SK-N-SH treated with all-trans-retinoic acid at 6 μM for 48 hours (cell line): ENCODE data around the gene KIRREL3.

Source experiments
- ATAC-seq: fragments of 200-7000 bp; cut with Tn5 transposase; 3 replicates; pipeline ENCODE4 v1.9.1; 2020; ENCODE audit warnings: mild to moderate bottlenecking, moderate library complexity
- ARNTL ChIP-seq: fragments of 450-650 bp; formaldehyde crosslinking; IDR thresholded peaks from 2 replicates; pipeline ENCODE4 v1.5.0; 2020; ENCODE audit warnings: low read depth, mild to moderate bottlenecking, moderate library complexity, borderline replicate concordance
- BACH2 ChIP-seq: fragments of 250-450 bp; sonication (Bioruptor Pico); IDR thresholded peaks from 2 replicates; pipeline ENCODE4 v1.9.0; 2021; ENCODE audit warnings: mild to moderate bottlenecking, borderline replicate concordance
- CSDC2 ChIP-seq: fragments of 250-450 bp; sonication (Bioruptor Pico); IDR thresholded peaks from 2 replicates; pipeline ENCODE4 v1.5.0; 2020; ENCODE audit warnings: mild to moderate bottlenecking, moderate library complexity
- ESRRG ChIP-seq: fragments of 250-450 bp; sonication (Bioruptor Pico); IDR thresholded peaks from 2 replicates; pipeline ENCODE4 v1.6.1; 2021; ENCODE audit warnings: mild to moderate bottlenecking
- GLIS3 ChIP-seq: fragments of 250-450 bp; sonication (Bioruptor Pico); IDR thresholded peaks from 2 replicates; pipeline ENCODE4 v1.5.0; 2020; ENCODE audit warnings: mild to moderate bottlenecking, moderate library complexity
- ISL1 ChIP-seq: fragments of 250-450 bp; sonication (Bioruptor Pico); IDR thresholded peaks from 2 replicates; pipeline ENCODE4 v2.1.2; 2022; ENCODE audit warnings: mild to moderate bottlenecking, moderate library complexity
- OSR1 ChIP-seq: fragments of 250-450 bp; sonication (Bioruptor Pico); IDR thresholded peaks from 2 replicates; pipeline ENCODE4 v1.8.0; 2022; ENCODE audit warnings: moderate library complexity, mild to moderate bottlenecking, inconsistent platforms
- PPARA ChIP-seq: fragments of 250-450 bp; sonication (Bioruptor Pico); IDR thresholded peaks from 2 replicates; pipeline ENCODE4 v1.5.0; 2020; ENCODE audit warnings: mild to moderate bottlenecking, borderline replicate concordance
- RARB ChIP-seq: fragments of 250-450 bp; sonication (Bioruptor Pico); IDR thresholded peaks from 2 replicates; pipeline ENCODE4 v1.8.0; 2021; ENCODE audit warnings: mild to moderate bottlenecking, moderate library complexity
- SNAI2 ChIP-seq: fragments of 250-450 bp; sonication (Bioruptor Pico); IDR thresholded peaks from 2 replicates; pipeline ENCODE4 v1.5.0; 2020; ENCODE audit warnings: mild to moderate bottlenecking, moderate library complexity
- TCF4 ChIP-seq: fragments of 250-450 bp; sonication (Bioruptor Pico); IDR thresholded peaks from 2 replicates; pipeline ENCODE4 v1.8.0; 2021; ENCODE audit warnings: mild to moderate bottlenecking, moderate library complexity, borderline replicate concordance
- TOX ChIP-seq: fragments of 250-450 bp; sonication (Bioruptor Pico); IDR thresholded peaks from 2 replicates; pipeline ENCODE4 v1.8.0; 2021; ENCODE audit warnings: mild to moderate bottlenecking, moderate library complexity, borderline replicate concordance
- ZC3H10 ChIP-seq: fragments of 250-450 bp; sonication (Bioruptor Pico); IDR thresholded peaks from 2 replicates; pipeline ENCODE4 v1.5.1; 2021; ENCODE audit warnings: mild to moderate bottlenecking, moderate library complexity
- ZFP3 ChIP-seq: fragments of 250-450 bp; sonication (Bioruptor Pico); IDR thresholded peaks from 2 replicates; pipeline ENCODE4 v1.5.0; 2020; ENCODE audit warnings: mild to moderate bottlenecking, moderate library complexity
- ZNF565 ChIP-seq: fragments of 450-650 bp; formaldehyde crosslinking; conservative IDR thresholded peaks from 2 replicates; pipeline ENCODE4 v1.5.0; 2020; ENCODE audit warnings: low read depth, mild to moderate bottlenecking, moderate library complexity
- ZNF70 ChIP-seq: fragments of 450-650 bp; formaldehyde crosslinking; IDR thresholded peaks from 2 replicates; pipeline ENCODE4 v1.5.0; 2020; ENCODE audit warnings: mild to moderate bottlenecking, moderate library complexity
- ZNF8 ChIP-seq: fragments of 450-650 bp; formaldehyde crosslinking; IDR thresholded peaks from 2 replicates; pipeline ENCODE4 v1.5.0; 2020; ENCODE audit warnings: mild to moderate bottlenecking, moderate library complexity
- TF ChIP-seq, protein P1 (sequence below): fragments of 250-450 bp; sonication (Bioruptor Pico); IDR thresholded peaks from 2 replicates; pipeline ENCODE4 v1.5.1; 2021; ENCODE audit warnings: mild to moderate bottlenecking, moderate library complexity
- TF ChIP-seq, protein P2 (sequence below): fragments of 250-450 bp; sonication (Bioruptor Pico); IDR thresholded peaks from 2 replicates; pipeline ENCODE4 v1.8.0; 2021; ENCODE audit warnings: low read depth, mild to moderate bottlenecking, moderate library complexity, borderline replicate concordance
- TF ChIP-seq, protein P3 (sequence below): fragments of 250-450 bp; sonication (Bioruptor Pico); IDR thresholded peaks from 2 replicates; pipeline ENCODE4 v1.8.0; 2020; ENCODE audit warnings: mild to moderate bottlenecking, moderate library complexity, borderline replicate concordance
- TF ChIP-seq, protein P4 (sequence below): fragments of 250-450 bp; sonication (Bioruptor Pico); IDR thresholded peaks from 2 replicates; pipeline ENCODE4 v1.5.0; 2020; ENCODE audit warnings: mild to moderate bottlenecking, moderate library complexity

Gene KIRREL3

DNA sequence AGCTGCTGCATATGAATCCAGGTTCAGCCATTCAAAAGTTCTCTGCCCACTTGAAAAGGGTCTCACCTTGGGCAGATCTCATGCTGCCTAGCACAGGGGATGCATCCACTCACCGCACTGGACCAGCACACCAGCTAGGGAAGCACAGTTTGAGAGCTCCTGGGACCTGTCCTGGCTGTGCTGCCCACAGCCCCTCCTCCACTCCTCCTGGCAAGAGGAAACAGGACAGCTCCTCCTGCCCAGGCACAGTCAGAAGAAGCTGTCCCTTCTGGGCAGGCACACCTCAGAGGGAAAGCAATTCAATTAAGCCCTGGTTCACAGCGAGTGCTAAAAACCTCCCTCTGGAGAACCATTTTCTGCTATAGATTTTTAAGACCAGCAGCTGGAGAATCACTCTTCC lies 498.4 kb downstream of the KIRREL3 start:
- TF ChIP-seq ZNF8 (CRISPR knock-in tag) (no peak), SNAI2 (CRISPR knock-in tag) (no peak), ZNF565 (CRISPR knock-in tag) (no peak), ZNF70 (no peak), BACH2 (no peak), RARB (CRISPR knock-in tag) (no peak), OSR1 (no peak), TOX (CRISPR knock-in tag) (no peak), ISL1 (CRISPR knock-in tag) (no peak), GLIS3 (CRISPR knock-in tag) (no peak), ZFP3 (CRISPR knock-in tag) (no peak), PPARA (no peak), ZC3H10 (CRISPR knock-in tag) (no peak), ESRRG (CRISPR knock-in tag) (no peak)
- TF ChIP-seq, protein P1, sequence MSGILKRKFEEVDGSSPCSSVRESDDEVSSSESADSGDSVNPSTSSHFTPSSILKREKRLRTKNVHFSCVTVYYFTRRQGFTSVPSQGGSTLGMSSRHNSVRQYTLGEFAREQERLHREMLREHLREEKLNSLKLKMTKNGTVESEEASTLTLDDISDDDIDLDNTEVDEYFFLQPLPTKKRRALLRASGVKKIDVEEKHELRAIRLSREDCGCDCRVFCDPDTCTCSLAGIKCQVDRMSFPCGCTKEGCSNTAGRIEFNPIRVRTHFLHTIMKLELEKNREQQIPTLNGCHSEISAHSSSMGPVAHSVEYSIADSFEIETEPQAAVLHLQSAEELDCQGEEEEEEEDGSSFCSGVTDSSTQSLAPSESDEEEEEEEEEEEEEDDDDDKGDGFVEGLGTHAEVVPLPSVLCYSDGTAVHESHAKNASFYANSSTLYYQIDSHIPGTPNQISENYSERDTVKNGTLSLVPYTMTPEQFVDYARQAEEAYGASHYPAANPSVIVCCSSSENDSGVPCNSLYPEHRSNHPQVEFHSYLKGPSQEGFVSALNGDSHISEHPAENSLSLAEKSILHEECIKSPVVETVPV: no peak
- TF ChIP-seq, protein P2, sequence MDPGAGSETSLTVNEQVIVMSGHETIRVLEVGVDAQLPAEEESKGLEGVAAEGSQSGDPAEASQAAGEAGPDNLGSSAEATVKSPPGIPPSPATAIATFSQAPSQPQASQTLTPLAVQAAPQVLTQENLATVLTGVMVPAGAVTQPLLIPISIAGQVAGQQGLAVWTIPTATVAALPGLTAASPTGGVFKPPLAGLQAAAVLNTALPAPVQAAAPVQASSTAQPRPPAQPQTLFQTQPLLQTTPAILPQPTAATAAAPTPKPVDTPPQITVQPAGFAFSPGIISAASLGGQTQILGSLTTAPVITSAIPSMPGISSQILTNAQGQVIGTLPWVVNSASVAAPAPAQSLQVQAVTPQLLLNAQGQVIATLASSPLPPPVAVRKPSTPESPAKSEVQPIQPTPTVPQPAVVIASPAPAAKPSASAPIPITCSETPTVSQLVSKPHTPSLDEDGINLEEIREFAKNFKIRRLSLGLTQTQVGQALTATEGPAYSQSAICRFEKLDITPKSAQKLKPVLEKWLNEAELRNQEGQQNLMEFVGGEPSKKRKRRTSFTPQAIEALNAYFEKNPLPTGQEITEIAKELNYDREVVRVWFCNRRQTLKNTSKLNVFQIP (CRISPR knock-in tag): no peak
- TF ChIP-seq, protein P3, sequence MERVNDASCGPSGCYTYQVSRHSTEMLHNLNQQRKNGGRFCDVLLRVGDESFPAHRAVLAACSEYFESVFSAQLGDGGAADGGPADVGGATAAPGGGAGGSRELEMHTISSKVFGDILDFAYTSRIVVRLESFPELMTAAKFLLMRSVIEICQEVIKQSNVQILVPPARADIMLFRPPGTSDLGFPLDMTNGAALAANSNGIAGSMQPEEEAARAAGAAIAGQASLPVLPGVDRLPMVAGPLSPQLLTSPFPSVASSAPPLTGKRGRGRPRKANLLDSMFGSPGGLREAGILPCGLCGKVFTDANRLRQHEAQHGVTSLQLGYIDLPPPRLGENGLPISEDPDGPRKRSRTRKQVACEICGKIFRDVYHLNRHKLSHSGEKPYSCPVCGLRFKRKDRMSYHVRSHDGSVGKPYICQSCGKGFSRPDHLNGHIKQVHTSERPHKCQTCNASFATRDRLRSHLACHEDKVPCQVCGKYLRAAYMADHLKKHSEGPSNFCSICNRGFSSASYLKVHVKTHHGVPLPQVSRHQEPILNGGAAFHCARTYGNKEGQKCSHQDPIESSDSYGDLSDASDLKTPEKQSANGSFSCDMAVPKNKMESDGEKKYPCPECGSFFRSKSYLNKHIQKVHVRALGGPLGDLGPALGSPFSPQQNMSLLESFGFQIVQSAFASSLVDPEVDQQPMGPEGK (CRISPR knock-in tag): no peak
- TF ChIP-seq, protein P4, sequence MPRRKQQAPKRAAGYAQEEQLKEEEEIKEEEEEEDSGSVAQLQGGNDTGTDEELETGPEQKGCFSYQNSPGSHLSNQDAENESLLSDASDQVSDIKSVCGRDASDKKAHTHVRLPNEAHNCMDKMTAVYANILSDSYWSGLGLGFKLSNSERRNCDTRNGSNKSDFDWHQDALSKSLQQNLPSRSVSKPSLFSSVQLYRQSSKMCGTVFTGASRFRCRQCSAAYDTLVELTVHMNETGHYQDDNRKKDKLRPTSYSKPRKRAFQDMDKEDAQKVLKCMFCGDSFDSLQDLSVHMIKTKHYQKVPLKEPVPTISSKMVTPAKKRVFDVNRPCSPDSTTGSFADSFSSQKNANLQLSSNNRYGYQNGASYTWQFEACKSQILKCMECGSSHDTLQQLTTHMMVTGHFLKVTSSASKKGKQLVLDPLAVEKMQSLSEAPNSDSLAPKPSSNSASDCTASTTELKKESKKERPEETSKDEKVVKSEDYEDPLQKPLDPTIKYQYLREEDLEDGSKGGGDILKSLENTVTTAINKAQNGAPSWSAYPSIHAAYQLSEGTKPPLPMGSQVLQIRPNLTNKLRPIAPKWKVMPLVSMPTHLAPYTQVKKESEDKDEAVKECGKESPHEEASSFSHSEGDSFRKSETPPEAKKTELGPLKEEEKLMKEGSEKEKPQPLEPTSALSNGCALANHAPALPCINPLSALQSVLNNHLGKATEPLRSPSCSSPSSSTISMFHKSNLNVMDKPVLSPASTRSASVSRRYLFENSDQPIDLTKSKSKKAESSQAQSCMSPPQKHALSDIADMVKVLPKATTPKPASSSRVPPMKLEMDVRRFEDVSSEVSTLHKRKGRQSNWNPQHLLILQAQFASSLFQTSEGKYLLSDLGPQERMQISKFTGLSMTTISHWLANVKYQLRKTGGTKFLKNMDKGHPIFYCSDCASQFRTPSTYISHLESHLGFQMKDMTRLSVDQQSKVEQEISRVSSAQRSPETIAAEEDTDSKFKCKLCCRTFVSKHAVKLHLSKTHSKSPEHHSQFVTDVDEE (CRISPR knock-in tag): no peak
- peak; percentile 25; the same call in 1 of the 3 replicates for ATAC-seq

DNA sequence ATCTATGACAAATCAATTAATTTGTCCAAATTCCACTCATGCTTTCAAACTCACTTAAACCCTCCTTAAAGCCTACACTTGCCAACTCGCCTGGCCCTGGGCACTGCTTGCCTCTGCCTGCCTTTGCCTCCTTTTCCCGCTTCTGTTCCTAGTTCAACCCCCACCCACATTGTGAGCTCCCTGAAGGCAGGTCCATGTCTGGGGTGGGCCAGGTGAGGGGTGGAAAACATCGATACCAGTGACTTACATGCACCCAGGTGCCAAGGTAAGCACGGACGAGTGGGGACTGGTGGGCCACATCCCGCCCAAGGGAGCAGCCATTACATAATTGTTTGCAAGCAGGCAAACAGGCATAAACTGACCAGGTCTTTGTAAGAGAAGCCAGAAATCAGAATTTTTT lies 498.9 kb downstream of the KIRREL3 start:
- ATAC-seq: no peak
- TF ChIP-seq TCF4 (CRISPR knock-in tag) (no peak), BACH2 (no peak), ZC3H10 (CRISPR knock-in tag) (no peak), ZNF70 (no peak), GLIS3 (CRISPR knock-in tag) (no peak), ZNF565 (CRISPR knock-in tag) (no peak), ARNTL (CRISPR knock-in tag) (no peak), ESRRG (CRISPR knock-in tag) (no peak), ZNF8 (CRISPR knock-in tag) (no peak), SNAI2 (CRISPR knock-in tag) (no peak), OSR1 (no peak), RARB (CRISPR knock-in tag) (no peak), ZFP3 (CRISPR knock-in tag) (no peak), TOX (CRISPR knock-in tag) (no peak), CSDC2 (CRISPR knock-in tag) (no peak)
- TF ChIP-seq, protein P4 (CRISPR knock-in tag): no peak
- TF ChIP-seq, protein P2 (CRISPR knock-in tag): no peak
- TF ChIP-seq, protein P1: no peak
- TF ChIP-seq, protein P3 (CRISPR knock-in tag): no peak
